NCI-H524 treated with DMSO at 0.1 percent for 48 hours (cell line): ENCODE measurements around the gene RGS6.

Experiments
- DNase-seq: peaks from one replicate; lab custom pipeline; 2025; lab: John Stamatoyannopoulos, UW

RGS6 gene

GRCh38 chr14:72553161-72553560, 620.9 kb downstream of the RGS6 start:
- DNase-seq: no peak

- no peak for DNase-seq
Observed at GRCh38 chr14:72553656-72554055, 621.4 kb downstream of the RGS6 start.

GRCh38 chr14:72554401-72554800, 622.2 kb downstream of the RGS6 start:
- no peak for DNase-seq

- DNase-seq: no peak
Observed at GRCh38 chr14:72554994-72555608, 622.9 kb downstream of the RGS6 start.

GRCh38 chr14:72555609-72556000, 623.4 kb downstream of the RGS6 start:
- DNase-seq: no peak

GRCh38 chr14:72557671-72558070, 625.4 kb downstream of the RGS6 start:
- DNase-seq: no peak

- DNase-seq: no peak
Observed at GRCh38 chr14:72558721-72559120, 626.5 kb downstream of the RGS6 start.

GRCh38 chr14:72559202-72559601, 627.0 kb downstream of the RGS6 start:
- no peak for DNase-seq

- no peak for DNase-seq
Observed at GRCh38 chr14:72559669-72560255, 627.5 kb downstream of the RGS6 start.

GRCh38 chr14:72560331-72560730, 628.1 kb downstream of the RGS6 start:
- DNase-seq: no peak

GRCh38 chr14:72560889-72561493, 628.8 kb downstream of the RGS6 start:
- no peak for DNase-seq

- no peak for DNase-seq
Observed at GRCh38 chr14:72562300-72562699, 630.1 kb downstream of the RGS6 start.

GRCh38 chr14:72563676-72564075, 631.4 kb downstream of the RGS6 start:
- no peak for DNase-seq

- no peak for DNase-seq
Observed at GRCh38 chr14:72565149-72565559, 632.9 kb downstream of the RGS6 start.

- DNase-seq: no peak
Observed at GRCh38 chr14:72565917-72566316, 633.7 kb downstream of the RGS6 start.

GRCh38 chr14:72567226-72567625, 635.0 kb downstream of the RGS6 start:
- no peak for DNase-seq

- no peak for DNase-seq
Observed at GRCh38 chr14:72568296-72568992, 636.2 kb downstream of the RGS6 start.

GRCh38 chr14:72573725-72574417, 641.6 kb downstream of the RGS6 start:
- DNase-seq: no peak

- DNase-seq: no peak
Observed at GRCh38 chr14:72574715-72575114, 642.5 kb downstream of the RGS6 start.

GRCh38 chr14:72576258-72576657, 644.0 kb downstream of the RGS6 start:
- no peak for DNase-seq

GRCh38 chr14:72577521-72577920, 645.3 kb downstream of the RGS6 start:
- no peak for DNase-seq

- no peak for DNase-seq
Observed at GRCh38 chr14:72578514-72578913, 646.3 kb downstream of the RGS6 start.

GRCh38 chr14:72582582-72582981, 650.4 kb downstream of the RGS6 start:
- no peak for DNase-seq
